Measurements from ENCODE around the gene KCNK3. TPM values are rescaled to one million over a fixed set of nuclear protein-coding genes. Genes with fewer than 3 reads are reported as not detected.

Gene KCNK3
- total and polyA plus RNA-seq, 2 donors (not counting 3 experiments of a cell fraction or from before 2014, with no cell fraction given), result not detected

GRCh38 chr2:26740890-26741302 is 48.4 kb downstream of the KCNK3 start:
- no peaks in the 10 kb centered on the region for H3K79me2 ChIP-seq (ENCODE audit: control insufficient read depth, insufficient read depth, low read length)
- no peaks in the 10 kb centered on the region for H3K36me3 ChIP-seq (ENCODE audit: control insufficient read depth in 2 of 2, extremely low read depth in 1 of 2, insufficient read depth in 2 of 2, low read length in 2 of 2)
- POLR2A ChIA-PET, result no interaction called here
- intact Hi-C loops (cut with micrococcal nuclease), result no loop called here
- no peaks in the 10 kb centered on the region for H4K20me1 ChIP-seq (replicated peaks; ENCODE audit: control insufficient read depth, extremely low read depth, insufficient read depth, low read length)
- DNase-seq (ENCODE audit: low read depth, low spot score) (no peak), FAIRE-seq (no peak)
- H3K9ac ChIP-seq (replicated peaks; ENCODE audit: extremely low read depth, insufficient read depth, low read length), result no peak overlapping the region
- TF ChIP-seq MAX (IDR thresholded peaks at IDR 0.05; ENCODE audit: insufficient read depth, insufficient read length), result no peak
- TF ChIP-seq GATA2 (IDR thresholded peaks at IDR 0.05; ENCODE audit: insufficient read depth, insufficient read length, low read depth, low read length), result no peak
- no peak for TF ChIP-seq EZH2 (IDR thresholded peaks at IDR 0.05; ENCODE audit: borderline replicate concordance, low read depth, low read length, severe bottlenecking)
- TF ChIP-seq JUN (IDR thresholded peaks at IDR 0.05; ENCODE audit: borderline replicate concordance, insufficient read depth, insufficient read length, low read depth), result no peak
- TF ChIP-seq FOS (IDR thresholded peaks at IDR 0.05; ENCODE audit: borderline replicate concordance, insufficient read depth, low read length), result no peak
- no peak for TF ChIP-seq POLR2A (IDR thresholded peaks at IDR 0.05; ENCODE audit: low read depth, low read length)
- H3K27ac ChIP-seq (ENCODE audit: insufficient read depth, low read depth, low read length), result no peak overlapping the region
- BruUV-seq (replicated peaks), result no TSS peak
- peaks cover 3% of the 10 kb centered on the region for H3K4me1 ChIP-seq (ENCODE audit: control insufficient read depth, extremely low read depth, insufficient read depth, low read length)
- H3K9me1 ChIP-seq (replicated peaks; ENCODE audit: control insufficient read depth, extremely low read depth, insufficient read depth, low read length), result no peaks in the 10 kb centered on the region
- H3K9me3 ChIP-seq (replicated peaks; ENCODE audit: control insufficient read depth, insufficient read depth, low read length), result no peaks in the 10 kb centered on the region
- H3K4me2 ChIP-seq (ENCODE audit: insufficient read depth, low read length), result no peak overlapping the region
- CTCF ChIA-PET, result interaction anchor here (1.9 to 14.5 kb wide), 2 partner anchors 135 to 163 kb away, joined by 4 to 353 read pairs; no protein-coding TSS in a partner anchor
- H3K27me3 ChIP-seq (ENCODE audit: control insufficient read depth in 2 of 2, insufficient read depth in 2 of 2, low read length in 2 of 2), result no peaks in the 10 kb centered on the region
- no peak overlapping the region for H2AFZ ChIP-seq (ENCODE audit: low read depth, low read length)
- H3K4me3 ChIP-seq (replicated peaks in 1 of 3; ENCODE audit: insufficient read depth in 1 of 3, low read depth in 1 of 3, low read length in 3 of 3), result no peak overlapping the region
- dilution Hi-C loops (cut with MboI; ENCODE audit: extremely low pct_ligation_motif_present, low sequenced_read_pairs), result no loop called here

GRCh38 chr2:26742048-26742770 is 49.7 kb downstream of the KCNK3 start:
- dilution Hi-C loops (cut with MboI; ENCODE audit: extremely low pct_ligation_motif_present, low sequenced_read_pairs) (no loop called here), intact Hi-C loops (cut with micrococcal nuclease) (no loop called here)
- BruUV-seq (replicated peaks), result no TSS peak
- Histone ChIP-seq H2AFZ (ENCODE audit: low read depth, low read length) (no peak overlapping the region), H4K20me1 (replicated peaks; ENCODE audit: control insufficient read depth, extremely low read depth, insufficient read depth, low read length) (no peaks in the 10 kb centered on the region), H3K36me3 (ENCODE audit: control insufficient read depth in 2 of 2, extremely low read depth in 1 of 2, insufficient read depth in 2 of 2, low read length in 2 of 2) (no peaks in the 10 kb centered on the region), H3K9me1 (replicated peaks; ENCODE audit: control insufficient read depth, extremely low read depth, insufficient read depth, low read length) (no peaks in the 10 kb centered on the region), H3K4me1 (ENCODE audit: control insufficient read depth, extremely low read depth, insufficient read depth, low read length) (no peaks in the 10 kb centered on the region), H3K9me3 (replicated peaks; ENCODE audit: control insufficient read depth, insufficient read depth, low read length) (no peaks in the 10 kb centered on the region), H3K79me2 (ENCODE audit: control insufficient read depth, insufficient read depth, low read length) (no peaks in the 10 kb centered on the region), H3K4me3 (replicated peaks in 1 of 3; ENCODE audit: insufficient read depth in 1 of 3, low read depth in 1 of 3, low read length in 3 of 3) (no peak overlapping the region), H3K4me2 (ENCODE audit: insufficient read depth, low read length) (no peak overlapping the region), H3K27ac (ENCODE audit: insufficient read depth, low read depth, low read length) (no peak overlapping the region), H3K9ac (replicated peaks; ENCODE audit: extremely low read depth, insufficient read depth, low read length) (no peak overlapping the region), H3K27me3 (ENCODE audit: control insufficient read depth in 2 of 2, insufficient read depth in 2 of 2, low read length in 2 of 2) (no peaks in the 10 kb centered on the region)
- DNase-seq (ENCODE audit: low read depth, low spot score), result no peak
- FAIRE-seq, result no peak
- ChIA-PET CTCF (interaction anchor here (1.0 to 14.5 kb wide), 4 partner anchors 14 to 164 kb away, joined by 3 to 353 read pairs (median 6); no protein-coding TSS in a partner anchor), POLR2A (no interaction called here)
- TF ChIP-seq, protein P1, sequence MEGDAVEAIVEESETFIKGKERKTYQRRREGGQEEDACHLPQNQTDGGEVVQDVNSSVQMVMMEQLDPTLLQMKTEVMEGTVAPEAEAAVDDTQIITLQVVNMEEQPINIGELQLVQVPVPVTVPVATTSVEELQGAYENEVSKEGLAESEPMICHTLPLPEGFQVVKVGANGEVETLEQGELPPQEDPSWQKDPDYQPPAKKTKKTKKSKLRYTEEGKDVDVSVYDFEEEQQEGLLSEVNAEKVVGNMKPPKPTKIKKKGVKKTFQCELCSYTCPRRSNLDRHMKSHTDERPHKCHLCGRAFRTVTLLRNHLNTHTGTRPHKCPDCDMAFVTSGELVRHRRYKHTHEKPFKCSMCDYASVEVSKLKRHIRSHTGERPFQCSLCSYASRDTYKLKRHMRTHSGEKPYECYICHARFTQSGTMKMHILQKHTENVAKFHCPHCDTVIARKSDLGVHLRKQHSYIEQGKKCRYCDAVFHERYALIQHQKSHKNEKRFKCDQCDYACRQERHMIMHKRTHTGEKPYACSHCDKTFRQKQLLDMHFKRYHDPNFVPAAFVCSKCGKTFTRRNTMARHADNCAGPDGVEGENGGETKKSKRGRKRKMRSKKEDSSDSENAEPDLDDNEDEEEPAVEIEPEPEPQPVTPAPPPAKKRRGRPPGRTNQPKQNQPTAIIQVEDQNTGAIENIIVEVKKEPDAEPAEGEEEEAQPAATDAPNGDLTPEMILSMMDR (IDR thresholded peaks at IDR 0.05; ENCODE audit: extremely low read depth in 1 of 2, insufficient read depth in 1 of 2, low read depth in 1 of 2, low read length in 2 of 2), result no peak
- TF ChIP-seq POLR2AphosphoS5 (IDR thresholded peaks at IDR 0.05; ENCODE audit: insufficient read depth, low read depth, low read length) (no peak), FOS (IDR thresholded peaks at IDR 0.05; ENCODE audit: borderline replicate concordance, insufficient read depth, low read length) (no peak), GATA2 (IDR thresholded peaks at IDR 0.05; ENCODE audit: insufficient read depth, insufficient read length, low read depth, low read length) (no peak), MAX (IDR thresholded peaks at IDR 0.05; ENCODE audit: insufficient read depth, insufficient read length) (no peak), JUN (IDR thresholded peaks at IDR 0.05; ENCODE audit: borderline replicate concordance, insufficient read depth, insufficient read length, low read depth) (no peak), POLR2A (IDR thresholded peaks at IDR 0.05; ENCODE audit: low read depth, low read length) (no peak), EZH2 (IDR thresholded peaks at IDR 0.05; ENCODE audit: borderline replicate concordance, low read depth, low read length, severe bottlenecking) (no peak), MYC (IDR thresholded peaks at IDR 0.05; ENCODE audit: low read depth, low read length) (no peak)

Data from endothelial cell of umbilical vein (primary cell).